HepG2 (cell line): ENCODE data around the gene RPLP2. TPM values are rescaled to one million over a fixed set of nuclear protein-coding genes. Genes with fewer than 3 reads are reported as not detected.

Experiments
- BHLHE40 ChIP-seq: IDR thresholded peaks from 2 replicates; pipeline ENCODE4 v1.6.1; 2011; ENCODE audit warnings: low read length, improper control_type of control experiment
- BRD4 ChIP-seq: sonication (generic); formaldehyde crosslinking; IDR thresholded peaks from 2 replicates; pipeline ENCODE4 v1.4.0; 2020; ENCODE audit warnings: missing genetic modification reagents
- CERS6 ChIP-seq: sonication (generic); formaldehyde crosslinking; IDR thresholded peaks from 2 replicates; pipeline ENCODE4 v1.5.0; 2020; ENCODE audit warnings: missing genetic modification reagents
- ETV5 ChIP-seq: IDR thresholded peaks from 2 replicates; pipeline ENCODE4 v1.6.1; 2018; ENCODE audit warnings: missing biosample characterization, missing genetic modification reagents, inconsistent platforms, borderline replicate concordance
- FOXA1 ChIP-seq, 2 experiments: fragments of 450-650 bp in 1 of 2; sonication (generic) in 1 of 2; formaldehyde crosslinking in 1 of 2; IDR thresholded peaks; 2 replicates each; pipeline versions ENCODE4 v1.4.0 to v1.6.1; 2016 to 2020; ENCODE audit warnings: missing genetic modification reagents in 1 of 2
- GATAD2A ChIP-seq: IDR thresholded peaks from 2 replicates; pipeline ENCODE4 v1.6.1; 2016
- HDAC2 ChIP-seq: sonication (generic); formaldehyde crosslinking; IDR thresholded peaks from 2 replicates; pipeline ENCODE4 v1.4.0; 2020; ENCODE audit warnings: missing genetic modification reagents
- MLX ChIP-seq: IDR thresholded peaks from 2 replicates; pipeline ENCODE4 v1.6.1; 2016
- MTA3 ChIP-seq: sonication (generic); formaldehyde crosslinking; IDR thresholded peaks from 2 replicates; pipeline ENCODE4 v1.4.0; 2020; ENCODE audit warnings: missing genetic modification reagents
- MTF1 ChIP-seq: sonication (generic); formaldehyde crosslinking; IDR thresholded peaks from 2 replicates; pipeline ENCODE4 v1.5.0; 2020; ENCODE audit warnings: missing genetic modification reagents
- NCOA1 ChIP-seq: sonication (generic); formaldehyde crosslinking; IDR thresholded peaks from 2 replicates; pipeline ENCODE4 v1.9.0; 2021; ENCODE audit warnings: missing genetic modification reagents
- NFE2 ChIP-seq: sonication (generic); formaldehyde crosslinking; IDR thresholded peaks from 2 replicates; pipeline ENCODE4 v1.4.0; 2020; ENCODE audit warnings: missing genetic modification reagents
- RBM39 ChIP-seq: fragments of 200-400 bp; formaldehyde crosslinking; IDR thresholded peaks from one replicate; pipeline ENCODE4 v1.6.1; 2018; ENCODE audit warnings: antibody characterized with exemption, mild to moderate bottlenecking, low read depth, low read length; ENCODE audit not compliant: poor library complexity, severe bottlenecking
- SOX5 ChIP-seq: IDR thresholded peaks from 2 replicates; pipeline ENCODE4 v1.6.1; 2016; ENCODE audit warnings: borderline replicate concordance
- ZBTB39 ChIP-seq: sonication (generic); formaldehyde crosslinking; IDR thresholded peaks from 2 replicates; pipeline ENCODE4 v1.5.0; 2020; ENCODE audit warnings: missing genetic modification reagents
- ZBTB7B ChIP-seq: sonication (generic); formaldehyde crosslinking; IDR thresholded peaks from 2 replicates; pipeline ENCODE4 v1.4.0; 2020; ENCODE audit warnings: missing genetic modification reagents
- ZFAT ChIP-seq: sonication (generic); formaldehyde crosslinking; conservative IDR thresholded peaks from 2 replicates; pipeline ENCODE4 v1.8.1; 2023; ENCODE audit warnings: missing genetic modification reagents, inconsistent platforms
- ZFP91 ChIP-seq: sonication (generic); formaldehyde crosslinking; IDR thresholded peaks from 2 replicates; pipeline ENCODE4 v1.9.0; 2022; ENCODE audit warnings: missing genetic modification reagents, mild to moderate bottlenecking, borderline replicate concordance
- ZNF350 ChIP-seq: sonication (generic); formaldehyde crosslinking; IDR thresholded peaks from 2 replicates; pipeline ENCODE4 v1.4.0; 2020; ENCODE audit warnings: mild to moderate bottlenecking, low read depth, missing genetic modification reagents, borderline replicate concordance
- ZNF607 ChIP-seq: sonication (generic); formaldehyde crosslinking; IDR thresholded peaks from 2 replicates; pipeline ENCODE4 v1.5.1; 2020; ENCODE audit warnings: missing genetic modification reagents, mild to moderate bottlenecking, borderline replicate concordance
- ZNF614 ChIP-seq: IDR thresholded peaks from 2 replicates; pipeline ENCODE4 v1.6.1; 2018; ENCODE audit warnings: missing biosample characterization, missing genetic modification reagents, inconsistent platforms, borderline replicate concordance
- ZNF7 ChIP-seq: IDR thresholded peaks from 2 replicates; pipeline ENCODE4 v1.6.1; 2016; ENCODE audit warnings: missing biosample characterization, missing genetic modification reagents
- ZNF816 ChIP-seq: sonication (generic); formaldehyde crosslinking; IDR thresholded peaks from 2 replicates; pipeline ENCODE4 v1.8.0; 2022; ENCODE audit warnings: missing genetic modification reagents, mild to moderate bottlenecking, borderline replicate concordance
- ZSCAN30 ChIP-seq: sonication (generic); formaldehyde crosslinking; IDR thresholded peaks from 2 replicates; pipeline ENCODE4 v1.5.0; 2020; ENCODE audit warnings: mild to moderate bottlenecking, missing genetic modification reagents
- polyA plus RNA-seq, 8 experiments: library from polyadenylated mRNA; depleted of rRNA in 3 of 8; stranded (reverse) in 7 of 8; unstranded in 1 of 8; fragments of >200 nt; fragmentation: Illumina TruSeq in 4 of 8; extraction: Trizol in 4 of 8; gene quantifications; 2 replicates each; pipeline versions ENCODE4 v1.2.1 to v1.2.3, GENCODE V29; 2011 to 2016; ENCODE audit warnings: low read depth in 4 of 8, missing spikeins in 1 of 8, mixed read lengths in 1 of 8; ENCODE audit not compliant: insufficient read depth in 1 of 8
- total RNA-seq, 5 experiments: library from RNA; depleted of rRNA; stranded (reverse); fragments of >200 nt; fragmentation: Illumina TruSeq; extraction: Trizol; gene quantifications; 2 replicates each; pipeline ENCODE4 v1.2.3, GENCODE V29; 2016; ENCODE audit warnings: low read depth in 1 of 5

Gene RPLP2
- total and polyA plus RNA-seq, 2 of the 13 experiments (the other 11 are each of a cell fraction or from before 2014, with no cell fraction given) = 978 to 2,106 TPM

GRCh38 chr11:838441-839279 is 28.9 kb downstream of the RPLP2 start (continued):
- TF ChIP-seq CERS6 (CRISPR knock-in tag) (no peak), HDAC2 (CRISPR knock-in tag) (peak; percentile 79; the same call in 1 of the 2 replicates), ZNF816 (CRISPR knock-in tag) (no peak), BRD4 (no peak), GATAD2A (0 out of 2 replicates have a peak, but pooled peaks have one; percentile 37), ZNF607 (peak; percentile 58; the same call in 1 of the 2 replicates), ZNF7 (CRISPR knock-in tag) (no peak), ZNF350 (CRISPR knock-in tag) (peak; percentile 65), FOXA1 (IDR thresholded peaks at IDR 0.05) (no peak), FOXA1 (CRISPR knock-in tag; IDR thresholded peaks at IDR 0.05) (0 out of 2 replicates have a peak, but pooled peaks have one; percentile 40), RBM39 (peak; percentile 20), ZSCAN30 (CRISPR knock-in tag) (no peak), ZFP91 (CRISPR knock-in tag) (peak; percentile 42; the same call in 1 of the 2 replicates), SOX5 (CRISPR knock-in tag) (peak; percentile 43; the same call in 1 of the 2 replicates), MTA3 (CRISPR knock-in tag) (no peak), ETV5 (CRISPR knock-in tag) (no peak), ZBTB39 (no peak), NCOA1 (CRISPR knock-in tag) (no peak), ZFAT (CRISPR knock-in tag) (no peak), MTF1 (CRISPR knock-in tag) (no peak), BHLHE40 (no peak), ZNF614 (CRISPR knock-in tag) (0 out of 2 replicates have a peak, but pooled peaks have one; percentile 37), NFE2 (CRISPR knock-in tag) (no peak), MLX (peak; percentile 71), ZBTB7B (CRISPR knock-in tag) (peak; percentile 73; the same call in 1 of the 2 replicates)
